Heart left ventricle (tissue), 13 donors: ENCODE measurements around the gene MXRA7.

Source experiments
- POLR2A ChIP-seq, 2 donors: fragments of 450-650 bp; IDR thresholded peaks; one replicate each; pipeline ENCODE4 v1.6.1; 2017; ENCODE audit warnings: antibody characterized with exemption in 2 of 2, mild to moderate bottlenecking in 2 of 2, moderate library complexity in 2 of 2
- TF ChIP-seq, protein P1 (sequence below), 12 donors: fragments of 200-600 bp; sonication (generic) in 4 of 12; IDR thresholded peaks; one replicate each; pipeline versions ENCODE4 v1.5.0 to v1.8.0; 2018 to 2022; ENCODE audit warnings: antibody characterized with exemption in 12 of 12, mild to moderate bottlenecking in 5 of 12
- donor health status: ischemic (EF 13 %, LVEDD 7.1; RV severe dilation, severe dysfunction).
- donor health status: DM: no; HTN: yes; CAD: no.
- donor health status: DM: no; HTN: no; CAD: no.
- donor health status: ischemic (EF 25% LVEDD 6.9; RV normal size, moderate dysfunction).
- donor health status: ischemic (EF 25% LVEDD 5.7; RV mildly dilated, moderate dysfunction).
- donor health status: ischemic (EF 35%, LVEDD 5.7; RV mildly dilated, moderate dysfunction).
- donor health status: nonischemic (EF 11% LVEDD 7.7; RV severe dilation, severe dysfunction).
- donor health status: DM: yes; HTN: yes; CAD: no.
- donor health status: PGD.
- donor health status: ischemic (EF 29% LVEDD 5.4; RV normal size, mild dysfunction).
- donor health status: nonischemic (EF 23%, LVEDD 6.1; RV moderate dilation, normal function).

DNA sequence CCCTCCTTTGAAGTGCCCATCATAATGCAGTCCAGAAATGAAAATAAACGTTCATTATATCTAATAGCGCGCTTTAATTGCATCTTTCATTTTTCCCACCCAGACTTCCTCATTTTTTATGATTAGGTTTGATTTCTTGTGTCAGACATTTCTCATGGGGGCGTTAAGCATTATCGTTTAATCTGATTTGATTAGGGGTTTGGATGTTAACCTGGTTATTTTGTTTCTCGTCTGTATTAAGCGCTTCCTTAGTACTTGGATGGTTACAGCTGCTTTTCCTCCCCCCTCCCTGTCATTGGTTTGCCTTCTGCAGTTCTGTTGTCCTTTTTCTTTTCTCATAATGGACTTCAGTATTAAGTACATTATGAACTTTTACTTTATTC lies 27.7 kb upstream of the MXRA7 start:
- TF ChIP-seq, protein P1, sequence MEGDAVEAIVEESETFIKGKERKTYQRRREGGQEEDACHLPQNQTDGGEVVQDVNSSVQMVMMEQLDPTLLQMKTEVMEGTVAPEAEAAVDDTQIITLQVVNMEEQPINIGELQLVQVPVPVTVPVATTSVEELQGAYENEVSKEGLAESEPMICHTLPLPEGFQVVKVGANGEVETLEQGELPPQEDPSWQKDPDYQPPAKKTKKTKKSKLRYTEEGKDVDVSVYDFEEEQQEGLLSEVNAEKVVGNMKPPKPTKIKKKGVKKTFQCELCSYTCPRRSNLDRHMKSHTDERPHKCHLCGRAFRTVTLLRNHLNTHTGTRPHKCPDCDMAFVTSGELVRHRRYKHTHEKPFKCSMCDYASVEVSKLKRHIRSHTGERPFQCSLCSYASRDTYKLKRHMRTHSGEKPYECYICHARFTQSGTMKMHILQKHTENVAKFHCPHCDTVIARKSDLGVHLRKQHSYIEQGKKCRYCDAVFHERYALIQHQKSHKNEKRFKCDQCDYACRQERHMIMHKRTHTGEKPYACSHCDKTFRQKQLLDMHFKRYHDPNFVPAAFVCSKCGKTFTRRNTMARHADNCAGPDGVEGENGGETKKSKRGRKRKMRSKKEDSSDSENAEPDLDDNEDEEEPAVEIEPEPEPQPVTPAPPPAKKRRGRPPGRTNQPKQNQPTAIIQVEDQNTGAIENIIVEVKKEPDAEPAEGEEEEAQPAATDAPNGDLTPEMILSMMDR (IDR thresholded peaks at IDR 0.05): no peak
- no peak for TF ChIP-seq POLR2A (IDR thresholded peaks at IDR 0.05)
